ENCODE results near the gene DNAH17. TPM values are rescaled to one million over a fixed set of nuclear protein-coding genes. Genes with fewer than 3 reads are reported as not detected.

DNAH17 gene
- polyA plus RNA-seq, 1 of the 3 experiments (the other 2 are of a cell fraction), result not detected

GRCh38 chr17:78469443-78469842, 107.8 kb downstream of the DNAH17 start:
- Histone ChIP-seq H3K9me3 (no peaks in the 10 kb centered on the region), H2AFZ (ENCODE audit: low read depth) (no peak overlapping the region), H3K79me2 (ENCODE audit: insufficient read depth) (no peaks in the 10 kb centered on the region), H3F3A (replicated peaks; ENCODE audit: insufficient read depth) (no peaks in the 10 kb centered on the region), H3K4me3 (ENCODE audit: low read depth in 2 of 2, low read length in 1 of 2) (no peak overlapping the region), H3K27ac (ENCODE audit: low read depth in 2 of 2, low read length in 1 of 2) (no peak overlapping the region), H3K4me2 (no peak overlapping the region), H3K27me3 (ENCODE audit: insufficient read depth) (0 out of 2 replicates have a peak, but pooled peaks cover 10% of the 10 kb centered on the region), H3K4me1 (ENCODE audit: control insufficient read depth in 1 of 2, insufficient read depth in 2 of 2, low read depth in 1 of 2, low read length in 1 of 2) (peaks cover 0 to 3% of the 10 kb centered on the region in 2 experiments; a peak in 1 of 4 replicates), H3K9me2 (no peaks in the 10 kb centered on the region), H3K9ac (no peak overlapping the region), H4K20me1 (ENCODE audit: insufficient read depth) (no peaks in the 10 kb centered on the region), H3K36me3 (replicated peaks in 1 of 2; ENCODE audit: control insufficient read depth in 1 of 2, insufficient read depth in 2 of 2, low read length in 1 of 2) (no peaks in the 10 kb centered on the region)
- WGBS (ENCODE audit: low lambda C conversion rate), result 72% methylated on average over 7 of the region's 7 CpGs
- ChIA-PET CTCF (no interaction called here), POLR2A (no interaction called here)
- DNase-seq, result no peak
- TF ChIP-seq YY1 (IDR thresholded peaks at IDR 0.05; ENCODE audit: low read depth), result no peak
- TF ChIP-seq CTCF (IDR thresholded peaks at IDR 0.05), result no peak
- TF ChIP-seq SMC3 (IDR thresholded peaks at IDR 0.05; ENCODE audit: low read depth, low read length), result no peak
- no peak for TF ChIP-seq USF2 (IDR thresholded peaks at IDR 0.05; ENCODE audit: borderline replicate concordance, low read depth, low read length)
- TF ChIP-seq FOXJ3 (CRISPR knock-in tag; IDR thresholded peaks at IDR 0.05), result no peak
- no peak for TF ChIP-seq GABPA (IDR thresholded peaks at IDR 0.05; ENCODE audit: low read depth)
- no peak for TF ChIP-seq SIN3A (IDR thresholded peaks at IDR 0.05; ENCODE audit: borderline replicate concordance, low read depth, low read length)
- TF ChIP-seq RFX5 (IDR thresholded peaks at IDR 0.05; ENCODE audit: low read length), result no peak
- no peak for TF ChIP-seq MEF2A (IDR thresholded peaks at IDR 0.05; ENCODE audit: borderline replicate concordance, low read depth)
- no peak for TF ChIP-seq FOXM1 (IDR thresholded peaks at IDR 0.05; ENCODE audit: low read depth)
- no peak for TF ChIP-seq NRF1 (IDR thresholded peaks at IDR 0.05; ENCODE audit: low read depth, low read length)
- TF ChIP-seq RAD21 (IDR thresholded peaks at IDR 0.05; ENCODE audit: low read length), result no peak
- no peak for TF ChIP-seq POLR2AphosphoS5 (IDR thresholded peaks at IDR 0.05; ENCODE audit: low read depth, low read length)
- no peak for TF ChIP-seq REST (IDR thresholded peaks at IDR 0.05; ENCODE audit: low read depth, low read length)
- TF ChIP-seq MAX (IDR thresholded peaks at IDR 0.05; ENCODE audit: low read depth), result no peak
- no peak for TF ChIP-seq MXI1 (IDR thresholded peaks at IDR 0.05; ENCODE audit: low read depth, low read length)
- TF ChIP-seq RXRA (IDR thresholded peaks at IDR 0.05; ENCODE audit: borderline replicate concordance, low read depth), result no peak
- no peak for TF ChIP-seq PBX3 (IDR thresholded peaks at IDR 0.05)
- TF ChIP-seq TAF1 (IDR thresholded peaks at IDR 0.05; ENCODE audit: borderline replicate concordance, low read depth, low read length), result no peak
- no peak for TF ChIP-seq RCOR1 (IDR thresholded peaks at IDR 0.05; ENCODE audit: low read length)

Measured in SK-N-SH (cell line).